Tibial artery (tissue), 4 donors: Measurements from ENCODE around the gene ATAD3A.

Source experiments
- DNase-seq, 2 donors: peaks; one replicate each; pipeline ENCODE4 v3.0.0-alpha.2; 2019
- H3K27ac ChIP-seq, 2 donors: fragments of 200-600 bp; sonication (generic) in 1 of 2; 1 replicate in 1 of 2; 2 replicates in 1 of 2; pipeline ENCODE4 v1.5.1; 2018 to 2019; ENCODE audit warnings: mild to moderate bottlenecking in 1 of 2
- H3K27me3 ChIP-seq, 2 donors: fragments of 200-600 bp; sonication (generic) in 1 of 2; one replicate each; pipeline versions ENCODE4 v1.5.1 to v1.6.0; 2016 to 2019
- H3K36me3 ChIP-seq, 3 donors: fragments of 200-600 bp; sonication (generic) in 2 of 3; one replicate each; pipeline ENCODE4 v1.5.1; 2016 to 2019; ENCODE audit warnings: mild to moderate bottlenecking in 2 of 3
- H3K4me1 ChIP-seq, 4 donors: fragments of 200-600 bp; sonication (generic) in 2 of 4; 1 replicate in 3 of 4; 2 replicates in 1 of 4; pipeline ENCODE4 v1.5.1; 2016 to 2019
- H3K4me3 ChIP-seq, 2 donors: fragments of 200-600 bp; sonication (generic) in 1 of 2; 1 replicate in 1 of 2; 2 replicates in 1 of 2; pipeline ENCODE4 v1.5.1; 2018 to 2019; ENCODE audit warnings: mild to moderate bottlenecking in 2 of 2
- H3K9me3 ChIP-seq, 3 donors: fragments of 200-600 bp; sonication (generic) in 1 of 3; one replicate each; pipeline ENCODE4 v1.5.1; 2016 to 2019
- CTCF ChIP-seq, 2 experiments: fragments of 200-600 bp in 1 of 2; fragments of 450-650 bp in 1 of 2; IDR thresholded peaks; one replicate each; pipeline ENCODE4 v1.5.1; 2017 to 2019; ENCODE audit warnings: antibody characterized with exemption in 2 of 2, mild to moderate bottlenecking in 1 of 2, moderate library complexity in 1 of 2
- intact Hi-C: fragments of 100-400 bp; cut with DNase I; formaldehyde crosslinking; loops from one replicate; pipeline ENCODE4 v1.15.0; 2023; ENCODE audit warnings: low total_unique reads

Gene ATAD3A

GRCh38 chr1:1583347-1584010, 71.5 kb downstream of the ATAD3A start:
- TF ChIP-seq CTCF (IDR thresholded peaks at IDR 0.05), result no peak
- intact Hi-C loops, result no loop called here
- peaks cover 0 to 42% of the 10 kb centered on the region in 2 donors for H3K27me3 ChIP-seq

More at GRCh38 chr1:1583347-1584010, 71.5 kb downstream of the ATAD3A start:
- Histone ChIP-seq H3K4me3 (no peak overlapping the region), H3K27ac (no peak overlapping the region), H3K9me3 (no peaks in the 10 kb centered on the region), H3K36me3 (no peaks in the 10 kb centered on the region), H3K4me1 (no peaks in the 10 kb centered on the region)
- no peak for DNase-seq
